Measurements from ENCODE around the gene ZNF467.

ZNF467 gene

GRCh38 chr7:149780636-149781419 is 7.4 kb upstream of the ZNF467 start:
- no peak for TF ChIP-seq EZH2 (optimal IDR thresholded peaks at IDR 0.05; ENCODE audit: low read depth, low read length)
- TF ChIP-seq EZH2phosphoT487 (IDR thresholded peaks at IDR 0.05; ENCODE audit: low read length) = no peak
- TF ChIP-seq CTCF (IDR thresholded peaks at IDR 0.05; ENCODE audit: low read length) = no peak
- H3K4me1 ChIP-seq (ENCODE audit: low read length) = no peaks in the 10 kb centered on the region
- no peaks in the 10 kb centered on the region for H3K79me2 ChIP-seq (ENCODE audit: low read length)
- peaks cover 87% of the 10 kb centered on the region for H3K27me3 ChIP-seq (replicated peaks; ENCODE audit: insufficient read depth, low read length)
- H3K36me3 ChIP-seq (replicated peaks; ENCODE audit: insufficient read depth, low read length) = no peaks in the 10 kb centered on the region
- no peaks in the 10 kb centered on the region for H3K9me2 ChIP-seq (replicated peaks; ENCODE audit: insufficient read depth, low read length)
- H3F3A ChIP-seq (ENCODE audit: insufficient read depth, low read length) = no peaks in the 10 kb centered on the region
- H3K27ac ChIP-seq (ENCODE audit: low read length) = no peak overlapping the region
- H3K9me3 ChIP-seq (replicated peaks; ENCODE audit: insufficient read depth, low read length) = no peaks in the 10 kb centered on the region
- no peak overlapping the region for H2AFZ ChIP-seq (ENCODE audit: low read length)
- no peak overlapping the region for H3K9ac ChIP-seq (ENCODE audit: low read length)
- no peak for DNase-seq
- H4K20me1 ChIP-seq (ENCODE audit: insufficient read depth, low read length) = no peaks in the 10 kb centered on the region
- no peak overlapping the region for H3K4me2 ChIP-seq (ENCODE audit: low read depth, low read length)
- H3K4me3 ChIP-seq (ENCODE audit: low read length) = no peak overlapping the region

GRCh38 chr7:149780056-149780455 is 6.7 kb upstream of the ZNF467 start:
- Histone ChIP-seq H3K9me3 (replicated peaks; ENCODE audit: insufficient read depth, low read length) (no peaks in the 10 kb centered on the region), H3K27ac (ENCODE audit: low read length) (no peak overlapping the region), H3K79me2 (ENCODE audit: low read length) (no peaks in the 10 kb centered on the region), H3K36me3 (replicated peaks; ENCODE audit: insufficient read depth, low read length) (no peaks in the 10 kb centered on the region), H2AFZ (ENCODE audit: low read length) (no peak overlapping the region), H3K4me1 (ENCODE audit: low read length) (no peaks in the 10 kb centered on the region), H3K4me3 (ENCODE audit: low read length) (no peak overlapping the region), H3K9ac (ENCODE audit: low read length) (no peak overlapping the region), H3F3A (ENCODE audit: insufficient read depth, low read length) (no peaks in the 10 kb centered on the region), H3K4me2 (ENCODE audit: low read depth, low read length) (no peak overlapping the region), H4K20me1 (ENCODE audit: insufficient read depth, low read length) (peaks cover 1% of the 10 kb centered on the region), H3K27me3 (replicated peaks; ENCODE audit: insufficient read depth, low read length) (peaks cover 87% of the 10 kb centered on the region), H3K9me2 (replicated peaks; ENCODE audit: insufficient read depth, low read length) (no peaks in the 10 kb centered on the region)
- DNase-seq = no peak
- TF ChIP-seq CTCF (IDR thresholded peaks at IDR 0.05; ENCODE audit: low read length) (no peak), EZH2phosphoT487 (IDR thresholded peaks at IDR 0.05; ENCODE audit: low read length) (no peak), EZH2 (optimal IDR thresholded peaks at IDR 0.05; ENCODE audit: low read depth, low read length) (no peak)

- peaks cover 87% of the 10 kb centered on the region for H3K27me3 ChIP-seq (replicated peaks; ENCODE audit: insufficient read depth, low read length)
- H3F3A ChIP-seq (ENCODE audit: insufficient read depth, low read length) = no peaks in the 10 kb centered on the region
- H3K4me1 ChIP-seq (ENCODE audit: low read length) = no peaks in the 10 kb centered on the region
- no peaks in the 10 kb centered on the region for H3K9me2 ChIP-seq (replicated peaks; ENCODE audit: insufficient read depth, low read length)
- H3K9me3 ChIP-seq (replicated peaks; ENCODE audit: insufficient read depth, low read length) = no peaks in the 10 kb centered on the region
- H3K4me2 ChIP-seq (ENCODE audit: low read depth, low read length) = no peak overlapping the region
- H3K9ac ChIP-seq (ENCODE audit: low read length) = no peak overlapping the region
- no peak overlapping the region for H2AFZ ChIP-seq (ENCODE audit: low read length)
- H3K79me2 ChIP-seq (ENCODE audit: low read length) = no peaks in the 10 kb centered on the region
- no peak overlapping the region for H3K4me3 ChIP-seq (ENCODE audit: low read length)
- H3K36me3 ChIP-seq (replicated peaks; ENCODE audit: insufficient read depth, low read length) = no peaks in the 10 kb centered on the region
- peaks cover 5% of the 10 kb centered on the region for H4K20me1 ChIP-seq (ENCODE audit: insufficient read depth, low read length)
- DNase-seq = no peak
- no peak overlapping the region for H3K27ac ChIP-seq (ENCODE audit: low read length)
- TF ChIP-seq EZH2phosphoT487 (IDR thresholded peaks at IDR 0.05; ENCODE audit: low read length) (no peak), CTCF (IDR thresholded peaks at IDR 0.05; ENCODE audit: low read length) (no peak), EZH2 (optimal IDR thresholded peaks at IDR 0.05; ENCODE audit: low read depth, low read length) (no peak)
Observed at GRCh38 chr7:149779502-149779805, 6.1 kb upstream of the ZNF467 start.
